Measurements from ENCODE around the gene REN.
A peak's percentile ranks its signal among the peaks of the same experiment; 100 is the strongest.

REN gene

GRCh38 chr1:204166219-204166618, at the start of gene REN:
Gene REN, minus strand, starts transcription at chr1:204166337. Its CDS starts 44 bp downstream, at chr1:204166293.
- no peak for DNase-seq

DNA sequence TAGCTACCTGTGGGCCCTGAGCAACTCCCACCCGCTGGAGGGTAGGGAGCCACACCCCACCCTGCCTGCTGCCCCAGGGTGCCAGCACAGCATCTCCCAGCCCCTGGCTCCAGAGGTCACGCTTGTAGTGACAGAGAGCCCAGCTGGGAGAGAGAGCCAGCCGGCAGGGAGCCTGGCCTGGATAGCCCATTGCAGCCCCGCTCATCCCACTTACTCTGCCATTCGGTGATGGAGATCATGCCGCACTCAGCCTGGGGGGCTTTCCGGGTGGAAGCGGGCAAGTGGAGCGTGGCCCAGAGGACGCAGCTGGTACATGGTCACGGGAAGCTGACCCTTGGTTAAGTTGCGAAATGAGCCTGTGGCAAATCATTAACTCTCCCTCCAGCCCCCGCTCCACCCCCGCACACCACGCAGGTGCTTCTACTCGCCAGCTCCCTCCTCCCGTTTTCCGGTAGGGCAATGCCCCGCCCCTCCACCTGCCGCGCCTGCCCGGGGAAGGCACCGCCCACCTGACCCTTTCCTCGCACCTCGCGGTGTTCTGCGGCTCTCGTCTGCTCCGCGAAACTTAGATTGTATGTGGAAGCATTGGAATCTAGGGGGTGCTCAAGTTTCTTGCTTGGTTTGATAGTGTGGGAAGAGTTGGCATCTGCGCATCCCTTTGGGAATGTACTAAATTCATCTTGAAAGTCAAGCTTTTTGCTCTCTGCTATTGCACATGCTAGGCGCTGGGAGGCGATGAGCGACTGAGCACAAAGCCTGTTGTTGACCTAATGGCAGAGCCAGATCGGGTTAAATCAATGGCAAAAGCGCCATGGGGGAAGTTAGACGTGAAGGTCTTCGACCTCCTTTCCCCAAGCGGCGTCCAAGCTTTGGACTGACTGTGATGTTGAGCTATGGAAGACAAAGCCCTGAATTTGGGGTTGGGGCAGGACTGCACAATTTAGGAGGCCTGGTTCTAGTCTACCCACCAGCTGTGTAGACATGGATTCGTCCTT, 47.8 kb upstream of the REN start, which contains the start of gene GOLT1A:
TSS of gene GOLT1A (minus strand) at position 321 of the 995 bp plus-strand sequence. CDS start at position 239, 82 bp downstream.
- peak; percentile 50 for DNase-seq

DNA sequence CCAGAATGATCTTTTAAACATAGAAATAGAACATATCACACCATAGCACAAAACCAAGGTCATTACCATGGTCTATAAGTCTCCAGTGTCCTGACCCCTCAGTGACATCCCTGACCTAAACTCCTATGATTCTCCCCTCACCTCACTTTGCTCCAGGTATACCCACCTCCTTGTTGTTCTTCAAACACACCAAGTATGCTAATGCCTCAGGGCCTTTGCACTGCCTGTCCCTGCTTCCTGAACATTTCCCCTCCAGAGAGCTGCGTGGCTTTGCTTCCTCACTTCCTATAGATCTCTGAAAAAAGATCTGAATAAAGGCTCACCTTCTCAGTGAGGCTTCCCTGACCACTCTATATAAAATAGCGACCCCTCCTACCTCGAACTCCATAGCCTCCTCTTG, 46.6 kb upstream of the REN start:
- no peak for DNase-seq

GRCh38 chr1:204211046-204211445, 44.9 kb upstream of the REN start:
- no peak for DNase-seq

DNA sequence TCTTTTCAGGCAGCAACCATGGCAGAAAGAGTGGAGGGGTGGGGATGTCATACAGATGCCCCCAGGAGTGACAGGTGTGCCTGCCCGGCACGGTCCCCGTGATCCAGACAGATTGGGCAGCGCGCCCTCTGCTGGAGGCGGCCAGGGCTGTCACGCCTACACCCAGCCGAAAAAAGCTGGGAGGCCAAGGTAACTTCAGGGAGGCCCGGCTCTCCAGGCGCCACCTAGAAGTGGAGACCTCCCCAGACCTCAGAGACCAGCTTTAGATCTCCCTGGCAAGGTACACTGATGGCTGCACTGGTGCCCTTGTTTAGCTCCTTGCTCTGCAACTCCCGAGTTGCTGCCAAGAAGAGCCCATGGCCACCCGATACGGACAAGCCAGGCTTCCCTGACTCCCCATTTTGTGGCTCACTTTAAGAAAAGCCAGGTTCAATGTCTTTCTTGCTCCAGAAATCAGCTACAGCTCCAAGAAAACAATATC, 41.0 kb upstream of the REN start:
- DNase-seq, result peak; percentile 73

DNA sequence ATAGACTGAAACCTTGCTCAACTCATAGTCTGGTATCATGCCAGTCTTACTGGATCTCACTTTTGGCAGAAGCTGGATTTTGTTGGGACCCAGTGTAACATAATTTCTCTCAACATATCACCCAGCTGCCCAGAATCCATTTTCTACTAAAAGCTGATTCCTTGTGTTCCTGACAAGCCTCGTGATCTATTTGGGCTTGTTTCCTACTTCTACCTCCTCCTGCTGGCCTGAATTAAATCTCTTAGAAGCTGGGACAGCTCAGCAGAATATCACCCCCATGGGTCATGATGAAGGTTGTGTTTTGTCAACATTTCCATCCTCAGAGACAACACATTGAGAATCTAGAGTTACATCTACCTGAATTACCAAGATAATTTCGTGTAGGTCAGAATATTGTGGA, 40.0 kb upstream of the REN start:
- DNase-seq, result no peak

DNA sequence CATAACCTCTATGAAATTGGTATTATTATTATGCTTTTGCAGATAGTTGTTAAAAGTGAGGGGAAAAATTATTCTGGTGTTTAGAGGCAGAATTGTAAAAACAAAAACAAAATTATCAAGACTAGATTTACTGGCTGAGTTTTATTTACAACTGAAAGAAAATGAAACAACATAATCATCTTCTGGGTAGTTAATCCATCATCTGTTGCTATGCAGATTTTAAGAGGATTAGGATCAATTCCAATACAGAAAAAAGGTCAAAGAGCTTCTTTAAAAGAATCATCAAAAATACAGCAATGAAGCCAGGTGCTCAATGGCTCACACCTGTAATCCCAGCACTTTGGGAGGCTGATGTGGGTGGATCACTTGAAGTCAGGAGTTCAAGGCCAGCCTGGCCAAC, 39.3 kb upstream of the REN start:
- DNase-seq, result no peak

- DNase-seq, result no peak
Measured at GRCh38 chr1:204204944-204205343, 38.8 kb upstream of the REN start.

- no peak for DNase-seq
Measured at GRCh38 chr1:204203206-204203767, 37.1 kb upstream of the REN start.

DNA sequence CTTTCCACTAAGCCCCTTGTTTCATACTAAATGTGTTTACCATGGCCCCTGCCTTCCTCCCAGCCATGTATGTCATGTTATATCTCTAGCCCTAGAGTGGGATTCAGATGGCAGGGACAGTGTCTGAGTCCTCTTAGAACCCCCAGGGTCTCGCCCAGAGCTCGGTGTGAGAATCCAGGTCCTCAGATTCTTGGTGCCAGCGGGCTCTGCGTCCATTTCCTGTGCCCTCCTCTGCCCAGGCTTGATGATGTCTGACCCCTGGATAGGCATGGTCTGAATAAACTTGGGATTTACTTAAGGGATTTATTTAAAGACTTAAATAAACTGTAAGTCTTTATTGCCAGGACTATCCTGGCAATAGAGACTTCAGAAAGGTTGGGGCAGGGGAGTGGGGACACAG, 36.3 kb upstream of the REN start:
- DNase-seq, result no peak

DNA sequence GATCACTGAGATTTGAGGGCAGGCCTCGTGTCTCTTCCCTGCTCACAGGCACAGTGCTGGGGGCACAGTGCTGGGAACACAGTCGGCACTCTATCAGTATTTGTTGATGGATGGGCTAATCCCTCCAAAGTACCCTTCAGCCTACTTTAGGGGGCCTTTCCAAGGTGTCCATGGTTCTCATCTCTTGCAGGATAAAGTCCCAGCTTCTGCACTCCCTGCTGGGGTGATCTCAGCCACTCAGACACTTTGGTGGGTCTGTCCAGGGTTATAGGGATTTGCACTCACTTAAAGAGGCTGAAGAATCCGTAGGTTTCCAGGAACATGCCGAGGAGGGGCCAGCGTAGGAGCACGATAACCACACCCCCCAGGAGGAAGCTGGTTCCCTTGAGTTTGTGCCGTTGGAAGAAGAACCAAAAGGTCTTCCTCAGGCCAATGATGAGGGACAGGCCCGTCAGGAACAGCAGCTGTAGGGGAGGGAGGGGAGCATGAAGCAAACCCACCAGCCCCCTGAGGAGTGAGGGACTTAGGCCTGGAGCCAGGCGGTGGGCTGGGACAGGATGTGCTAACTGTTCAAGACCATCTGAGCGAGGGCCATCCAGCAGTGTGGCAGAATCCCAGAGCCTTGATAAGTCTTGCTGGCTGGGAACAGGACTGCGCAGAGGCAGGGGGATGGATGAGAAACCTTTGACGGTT, 35.4 kb upstream of the REN start:
- no peak for DNase-seq

DNA sequence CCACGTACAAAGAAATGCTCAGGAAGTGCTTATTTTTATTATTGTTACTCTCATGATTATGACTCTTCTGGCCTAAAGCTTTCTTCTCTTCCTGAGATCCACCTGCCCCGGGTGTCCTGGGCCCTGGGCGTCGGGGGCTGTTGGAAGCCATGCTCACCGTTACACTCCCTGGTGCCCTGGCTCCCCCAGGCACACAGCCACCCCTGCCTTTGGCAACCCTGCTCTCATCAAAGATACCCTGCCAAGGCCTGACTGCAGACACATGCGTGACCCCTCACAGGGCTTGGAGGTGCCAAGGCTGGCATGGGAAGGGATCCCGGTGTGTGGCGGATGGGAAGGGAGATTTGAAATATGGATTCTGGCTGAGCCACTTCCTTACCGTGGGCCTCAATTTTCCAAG, 33.4 kb upstream of the REN start:
- DNase-seq, result no peak

- no peak for DNase-seq
Measured at GRCh38 chr1:204198348-204199340, 32.5 kb upstream of the REN start.

DNA sequence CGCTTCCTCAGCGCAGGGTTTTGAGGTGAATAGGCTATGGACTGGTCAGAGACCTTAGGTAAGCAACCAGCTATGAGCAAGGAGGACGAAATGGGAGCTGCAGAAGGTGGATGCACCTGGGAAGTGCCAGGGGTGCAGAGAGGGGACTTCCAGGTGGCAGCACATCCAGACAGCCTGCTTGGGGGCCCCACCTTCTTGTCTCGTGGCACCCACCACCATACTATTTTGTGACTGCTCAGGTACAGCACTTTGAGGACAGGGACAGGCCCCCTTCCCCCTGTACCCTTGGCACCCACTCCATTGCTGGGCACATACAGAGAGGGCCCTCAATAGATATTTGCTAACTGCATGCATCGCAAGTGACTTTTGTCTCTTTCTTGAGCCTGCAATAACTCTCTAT, 30.9 kb upstream of the REN start:
- no peak for DNase-seq

- no peak for DNase-seq
Measured at GRCh38 chr1:204196068-204196795, 30.1 kb upstream of the REN start, which contains the start of gene KISS1. Gene KISS1, minus strand, starts transcription at chr1:204196491. Its CDS starts 3,615 bp downstream, at chr1:204192876.

GRCh38 chr1:204194771-204195170, 28.6 kb upstream of the REN start:
- no peak for DNase-seq

- no peak for DNase-seq
Measured at GRCh38 chr1:204194080-204194479, 27.9 kb upstream of the REN start.

DNA sequence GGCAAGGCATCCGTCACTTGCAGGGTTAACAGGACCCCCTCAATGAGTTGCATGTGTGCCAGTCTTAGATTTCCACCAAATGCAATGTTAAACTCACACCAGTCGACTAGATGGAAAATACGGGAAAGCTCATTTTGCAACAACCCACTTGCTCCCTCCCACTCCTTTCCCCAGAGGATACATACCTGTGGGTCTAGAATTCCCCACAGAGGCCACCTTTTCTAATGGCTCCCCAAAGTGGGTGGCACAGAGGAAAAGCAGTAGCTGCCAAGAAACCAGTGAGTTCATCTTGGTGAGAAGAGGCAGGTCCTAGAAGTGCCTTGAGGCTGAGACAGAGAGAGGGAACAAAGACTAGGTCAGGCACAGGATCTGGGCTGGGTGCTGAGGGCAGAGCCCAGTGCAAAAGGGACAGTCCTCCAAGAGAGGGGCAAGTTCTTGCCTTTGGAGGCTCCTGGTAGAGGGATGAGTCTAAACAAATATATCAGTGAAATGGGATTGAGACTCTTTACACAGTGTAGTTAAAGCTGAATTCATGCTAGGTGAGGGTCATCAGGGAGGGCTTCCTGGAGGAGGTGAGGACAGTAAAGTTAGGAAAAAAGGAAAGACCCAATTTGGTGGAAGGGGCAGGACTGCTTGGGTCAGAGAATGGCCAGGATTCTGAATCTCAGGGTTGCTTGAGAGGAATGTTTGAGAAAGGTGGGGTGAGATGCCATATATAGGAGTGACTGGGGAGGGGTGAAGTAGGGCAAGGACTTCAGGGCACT, 26.6 kb upstream of the REN start:
- no peak for DNase-seq

DNA sequence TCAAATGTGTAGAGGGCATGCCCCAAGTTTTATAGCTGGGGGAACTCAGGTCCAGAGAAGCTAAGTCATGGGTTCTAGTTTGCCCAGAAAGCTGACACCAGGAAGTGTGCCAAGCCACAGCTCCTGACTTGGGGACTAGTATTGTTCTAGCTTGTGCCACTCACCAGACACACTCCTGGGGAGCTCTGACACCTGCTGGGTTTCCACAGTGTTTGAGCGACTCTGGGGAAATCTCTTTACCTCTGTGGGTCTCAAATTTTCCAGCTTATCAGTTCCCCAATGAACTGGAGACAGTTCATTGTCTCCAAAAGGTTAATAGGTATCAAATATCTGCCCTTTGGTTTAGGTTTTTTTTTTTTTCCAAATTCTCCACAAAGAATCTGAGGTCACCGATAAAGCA, 25.9 kb upstream of the REN start:
- no peak for DNase-seq

GRCh38 chr1:204191456-204191855, 25.3 kb upstream of the REN start:
- no peak for DNase-seq

All from stimulated activated CD4-positive, alpha-beta T cell treated with anti-CD3 and anti-CD28 coated beads, Interleukin-1b, Interleukin-23, amount 100 ng/mL, for 48 hours (primary cell).